WTC11 (cell line): Measurements from ENCODE around the gene MXRA7. TPM values are rescaled to one million over a fixed set of nuclear protein-coding genes. Genes with fewer than 3 reads are reported as not detected.

Experiments
- ATAC-seq: fragments of 200-7000 bp; cut with Tn5 transposase; 2 replicates; pipeline ENCODE4 v1.10.0; 2021; ENCODE audit warnings: mild to moderate bottlenecking, moderate library complexity
- CTCF ChIA-PET: fragments of 300-600 bp; sonication (Branson Sonifier 250); formaldehyde crosslinking; loops from one replicate; lab custom pipeline; 2021; ENCODE audit warnings: antibody characterized with exemption; lab: Charles Lee
- POLR2A ChIA-PET: fragments of 350-600 bp; sonication (Branson Sonifier 250); formaldehyde crosslinking; loops from one replicate; lab custom pipeline; 2021; ENCODE audit warnings: antibody characterized with exemption; lab: Charles Lee
- DNase-seq: peaks from one replicate; pipeline ENCODE4 v3.0.0; 2021; ENCODE audit warnings: low spot score
- H3K27ac Mint-ChIP-seq: 2 replicates; pipeline ENCODE4 v1.8.0; 2021; ENCODE audit warnings: mixed read lengths
- H3K27me3 Mint-ChIP-seq: 2 replicates; pipeline ENCODE4 v1.8.0; 2021; ENCODE audit warnings: low read depth, mild to moderate bottlenecking, moderate library complexity, mixed read lengths
- H3K36me3 Mint-ChIP-seq: 2 replicates; pipeline ENCODE4 v1.8.0; 2021; ENCODE audit warnings: mixed read lengths
- H3K4me1 Mint-ChIP-seq: 2 replicates; pipeline ENCODE4 v1.8.0; 2022; ENCODE audit warnings: mixed read lengths
- H3K4me3 Mint-ChIP-seq: 2 replicates; pipeline ENCODE4 v1.8.0; 2021; ENCODE audit warnings: mild to moderate bottlenecking, moderate library complexity, mixed read lengths
- H3K9me3 Mint-ChIP-seq: 2 replicates; pipeline ENCODE4 v1.8.0; 2021; ENCODE audit warnings: mixed read lengths
- CBFB ChIP-seq: sonication (generic); formaldehyde crosslinking; IDR thresholded peaks from 2 replicates; pipeline ENCODE4 v1.8.1; 2022; ENCODE audit warnings: mild to moderate bottlenecking, low read depth, missing genetic modification reagents
- ELF4 ChIP-seq: sonication (generic); formaldehyde crosslinking; IDR thresholded peaks from 2 replicates; pipeline ENCODE4 v1.8.1; 2022; ENCODE audit warnings: low read depth, mild to moderate bottlenecking, moderate library complexity, missing genetic modification reagents
- IRF2 ChIP-seq: sonication (generic); formaldehyde crosslinking; IDR thresholded peaks from 2 replicates; pipeline ENCODE4 v1.8.0; 2022; ENCODE audit warnings: low read depth, missing genetic modification reagents, borderline replicate concordance
- NFYB ChIP-seq: sonication (generic); formaldehyde crosslinking; conservative IDR thresholded peaks from 2 replicates; pipeline ENCODE4 v1.8.0; 2022; ENCODE audit warnings: low read depth, missing genetic modification reagents
- OVOL2 ChIP-seq: fragments of 250-450 bp; sonication (Bioruptor Pico); IDR thresholded peaks from 2 replicates; pipeline ENCODE4 v1.9.0; 2021; ENCODE audit warnings: mild to moderate bottlenecking, borderline replicate concordance
- TP53 ChIP-seq: sonication (generic); formaldehyde crosslinking; IDR thresholded peaks from 2 replicates; pipeline ENCODE4 v1.8.1; 2023; ENCODE audit warnings: mild to moderate bottlenecking, missing genetic modification reagents
- ZNF396 ChIP-seq: fragments of 250-450 bp; sonication (Bioruptor Pico); IDR thresholded peaks from 2 replicates; pipeline ENCODE4 v1.8.0; 2021; ENCODE audit warnings: mild to moderate bottlenecking, moderate library complexity, borderline replicate concordance
- total RNA-seq: library from RNA; stranded (reverse); gene quantifications from 3 replicates; pipeline ENCODE4 v1.2.3, GENCODE V29; 2021
- TF ChIP-seq, protein P1 (sequence below): sonication (generic); formaldehyde crosslinking; IDR thresholded peaks from 2 replicates; pipeline ENCODE4 v1.8.0; 2022; ENCODE audit warnings: mild to moderate bottlenecking, missing genetic modification reagents
- TF ChIP-seq, protein P2 (sequence below): fragments of 200-600 bp; IDR thresholded peaks from 2 replicates; pipeline ENCODE4 v1.8.0; 2022; ENCODE audit warnings: antibody characterized with exemption
- TF ChIP-seq, protein P3 (sequence below): sonication (generic); formaldehyde crosslinking; IDR thresholded peaks from 2 replicates; pipeline ENCODE4 v1.8.1; 2022; ENCODE audit warnings: low read depth, mild to moderate bottlenecking, moderate library complexity, missing genetic modification reagents, borderline replicate concordance
- TF ChIP-seq, protein P4 (sequence below): sonication (generic); formaldehyde crosslinking; IDR thresholded peaks from 2 replicates; pipeline ENCODE4 v1.8.1; 2023; ENCODE audit warnings: mild to moderate bottlenecking, missing genetic modification reagents
- TF ChIP-seq, protein P5 (sequence below): fragments of 250-450 bp; sonication (Bioruptor Pico); IDR thresholded peaks from 2 replicates; pipeline ENCODE4 v1.9.0; 2021; ENCODE audit warnings: mild to moderate bottlenecking, borderline replicate concordance
- TF ChIP-seq, protein P6 (sequence below): sonication (generic); formaldehyde crosslinking; conservative IDR thresholded peaks from 2 replicates; pipeline ENCODE4 v1.8.1; 2023; ENCODE audit warnings: mild to moderate bottlenecking, low read depth, missing genetic modification reagents, moderate library complexity
- TF ChIP-seq, protein P7 (sequence below): sonication (generic); formaldehyde crosslinking; IDR thresholded peaks from 2 replicates; pipeline ENCODE4 v1.8.1; 2022; ENCODE audit warnings: mild to moderate bottlenecking, missing genetic modification reagents, moderate library complexity, borderline replicate concordance
- TF ChIP-seq, protein P8 (sequence below): fragments of 250-450 bp; sonication (Bioruptor Pico); IDR thresholded peaks from 2 replicates; pipeline ENCODE4 v1.9.0; 2021; ENCODE audit warnings: mild to moderate bottlenecking

The MXRA7 gene
- total RNA-seq, 1 experiment from 2014 or later, result 46.5 TPM

DNA sequence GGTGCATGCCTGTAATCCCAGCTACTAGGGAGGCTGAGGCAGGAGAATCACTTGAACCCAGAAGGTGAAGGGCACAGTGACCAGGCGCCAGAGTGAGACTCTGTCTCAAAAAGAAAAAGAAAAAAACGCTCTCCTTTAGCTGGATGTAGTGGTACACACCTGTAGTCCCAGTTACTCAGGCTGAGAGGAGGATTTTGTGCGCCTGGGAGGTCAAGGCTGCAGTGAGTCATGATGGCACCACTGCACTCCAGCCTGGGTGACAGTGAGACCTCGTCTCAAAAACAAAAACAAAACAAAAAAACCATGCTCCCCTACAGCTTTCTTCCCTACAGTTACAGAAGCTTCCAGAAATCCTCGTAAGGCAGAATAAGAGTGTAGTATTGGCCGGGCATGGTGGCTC is 34.1 kb downstream of the MXRA7 start (continued):
- TF ChIP-seq, protein P1, sequence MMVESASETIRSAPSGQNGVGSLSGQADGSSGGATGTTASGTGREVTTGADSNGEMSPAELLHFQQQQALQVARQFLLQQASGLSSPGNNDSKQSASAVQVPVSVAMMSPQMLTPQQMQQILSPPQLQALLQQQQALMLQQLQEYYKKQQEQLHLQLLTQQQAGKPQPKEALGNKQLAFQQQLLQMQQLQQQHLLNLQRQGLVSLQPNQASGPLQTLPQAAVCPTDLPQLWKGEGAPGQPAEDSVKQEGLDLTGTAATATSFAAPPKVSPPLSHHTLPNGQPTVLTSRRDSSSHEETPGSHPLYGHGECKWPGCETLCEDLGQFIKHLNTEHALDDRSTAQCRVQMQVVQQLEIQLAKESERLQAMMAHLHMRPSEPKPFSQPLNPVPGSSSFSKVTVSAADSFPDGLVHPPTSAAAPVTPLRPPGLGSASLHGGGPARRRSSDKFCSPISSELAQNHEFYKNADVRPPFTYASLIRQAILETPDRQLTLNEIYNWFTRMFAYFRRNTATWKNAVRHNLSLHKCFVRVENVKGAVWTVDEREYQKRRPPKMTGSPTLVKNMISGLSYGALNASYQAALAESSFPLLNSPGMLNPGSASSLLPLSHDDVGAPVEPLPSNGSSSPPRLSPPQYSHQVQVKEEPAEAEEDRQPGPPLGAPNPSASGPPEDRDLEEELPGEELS (CRISPR knock-in tag), result no peak

DNA sequence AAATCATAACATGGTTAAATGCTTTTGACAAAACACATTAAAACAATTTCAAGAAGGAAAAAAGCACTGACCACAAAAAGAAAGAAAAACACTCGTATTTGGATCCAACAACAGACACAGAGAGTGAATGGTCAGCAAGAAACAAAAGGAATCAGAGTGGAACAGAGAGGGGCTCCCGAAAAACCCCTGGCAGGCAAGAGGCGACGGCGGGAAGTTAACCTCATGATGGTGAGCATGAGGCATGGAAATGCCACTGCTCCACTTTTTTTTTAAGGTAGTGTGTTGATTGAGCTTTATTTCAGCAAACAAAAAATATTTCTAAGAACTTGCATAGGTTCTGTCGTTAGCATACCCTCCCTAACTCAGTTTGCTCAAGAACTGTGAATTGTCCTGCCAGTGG is 35.1 kb downstream of the MXRA7 start:
- ChIA-PET CTCF (interaction anchor here (0.5 to 2.1 kb wide), 4 partner anchors 13 to 570 kb away, joined by 3 to 5 read pairs (median 3); no protein-coding TSS in a partner anchor), POLR2A (no interaction called here)

More for the DNA sequence above, 35.1 kb downstream of the MXRA7 start:
- no peak for ATAC-seq
- Mint-ChIP-seq H3K27ac (no peak overlapping the region), H3K9me3 (peaks cover 10% of the 10 kb centered on the region), H3K4me3 (no peak overlapping the region)
- TF ChIP-seq OVOL2 (CRISPR knock-in tag) (no peak), NFYB (CRISPR knock-in tag) (no peak), TP53 (CRISPR knock-in tag) (no peak), ZNF396 (CRISPR knock-in tag) (no peak), CBFB (no peak), IRF2 (CRISPR knock-in tag) (no peak), ELF4 (CRISPR knock-in tag) (no peak)
- TF ChIP-seq, protein P2, sequence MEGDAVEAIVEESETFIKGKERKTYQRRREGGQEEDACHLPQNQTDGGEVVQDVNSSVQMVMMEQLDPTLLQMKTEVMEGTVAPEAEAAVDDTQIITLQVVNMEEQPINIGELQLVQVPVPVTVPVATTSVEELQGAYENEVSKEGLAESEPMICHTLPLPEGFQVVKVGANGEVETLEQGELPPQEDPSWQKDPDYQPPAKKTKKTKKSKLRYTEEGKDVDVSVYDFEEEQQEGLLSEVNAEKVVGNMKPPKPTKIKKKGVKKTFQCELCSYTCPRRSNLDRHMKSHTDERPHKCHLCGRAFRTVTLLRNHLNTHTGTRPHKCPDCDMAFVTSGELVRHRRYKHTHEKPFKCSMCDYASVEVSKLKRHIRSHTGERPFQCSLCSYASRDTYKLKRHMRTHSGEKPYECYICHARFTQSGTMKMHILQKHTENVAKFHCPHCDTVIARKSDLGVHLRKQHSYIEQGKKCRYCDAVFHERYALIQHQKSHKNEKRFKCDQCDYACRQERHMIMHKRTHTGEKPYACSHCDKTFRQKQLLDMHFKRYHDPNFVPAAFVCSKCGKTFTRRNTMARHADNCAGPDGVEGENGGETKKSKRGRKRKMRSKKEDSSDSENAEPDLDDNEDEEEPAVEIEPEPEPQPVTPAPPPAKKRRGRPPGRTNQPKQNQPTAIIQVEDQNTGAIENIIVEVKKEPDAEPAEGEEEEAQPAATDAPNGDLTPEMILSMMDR, result no peak
- TF ChIP-seq, protein P3, sequence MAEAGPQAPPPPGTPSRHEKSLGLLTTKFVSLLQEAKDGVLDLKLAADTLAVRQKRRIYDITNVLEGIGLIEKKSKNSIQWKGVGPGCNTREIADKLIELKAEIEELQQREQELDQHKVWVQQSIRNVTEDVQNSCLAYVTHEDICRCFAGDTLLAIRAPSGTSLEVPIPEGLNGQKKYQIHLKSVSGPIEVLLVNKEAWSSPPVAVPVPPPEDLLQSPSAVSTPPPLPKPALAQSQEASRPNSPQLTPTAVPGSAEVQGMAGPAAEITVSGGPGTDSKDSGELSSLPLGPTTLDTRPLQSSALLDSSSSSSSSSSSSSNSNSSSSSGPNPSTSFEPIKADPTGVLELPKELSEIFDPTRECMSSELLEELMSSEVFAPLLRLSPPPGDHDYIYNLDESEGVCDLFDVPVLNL (CRISPR knock-in tag), result no peak
- TF ChIP-seq, protein P4, sequence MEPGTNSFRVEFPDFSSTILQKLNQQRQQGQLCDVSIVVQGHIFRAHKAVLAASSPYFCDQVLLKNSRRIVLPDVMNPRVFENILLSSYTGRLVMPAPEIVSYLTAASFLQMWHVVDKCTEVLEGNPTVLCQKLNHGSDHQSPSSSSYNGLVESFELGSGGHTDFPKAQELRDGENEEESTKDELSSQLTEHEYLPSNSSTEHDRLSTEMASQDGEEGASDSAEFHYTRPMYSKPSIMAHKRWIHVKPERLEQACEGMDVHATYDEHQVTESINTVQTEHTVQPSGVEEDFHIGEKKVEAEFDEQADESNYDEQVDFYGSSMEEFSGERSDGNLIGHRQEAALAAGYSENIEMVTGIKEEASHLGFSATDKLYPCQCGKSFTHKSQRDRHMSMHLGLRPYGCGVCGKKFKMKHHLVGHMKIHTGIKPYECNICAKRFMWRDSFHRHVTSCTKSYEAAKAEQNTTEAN, result no peak
- TF ChIP-seq, protein P5, sequence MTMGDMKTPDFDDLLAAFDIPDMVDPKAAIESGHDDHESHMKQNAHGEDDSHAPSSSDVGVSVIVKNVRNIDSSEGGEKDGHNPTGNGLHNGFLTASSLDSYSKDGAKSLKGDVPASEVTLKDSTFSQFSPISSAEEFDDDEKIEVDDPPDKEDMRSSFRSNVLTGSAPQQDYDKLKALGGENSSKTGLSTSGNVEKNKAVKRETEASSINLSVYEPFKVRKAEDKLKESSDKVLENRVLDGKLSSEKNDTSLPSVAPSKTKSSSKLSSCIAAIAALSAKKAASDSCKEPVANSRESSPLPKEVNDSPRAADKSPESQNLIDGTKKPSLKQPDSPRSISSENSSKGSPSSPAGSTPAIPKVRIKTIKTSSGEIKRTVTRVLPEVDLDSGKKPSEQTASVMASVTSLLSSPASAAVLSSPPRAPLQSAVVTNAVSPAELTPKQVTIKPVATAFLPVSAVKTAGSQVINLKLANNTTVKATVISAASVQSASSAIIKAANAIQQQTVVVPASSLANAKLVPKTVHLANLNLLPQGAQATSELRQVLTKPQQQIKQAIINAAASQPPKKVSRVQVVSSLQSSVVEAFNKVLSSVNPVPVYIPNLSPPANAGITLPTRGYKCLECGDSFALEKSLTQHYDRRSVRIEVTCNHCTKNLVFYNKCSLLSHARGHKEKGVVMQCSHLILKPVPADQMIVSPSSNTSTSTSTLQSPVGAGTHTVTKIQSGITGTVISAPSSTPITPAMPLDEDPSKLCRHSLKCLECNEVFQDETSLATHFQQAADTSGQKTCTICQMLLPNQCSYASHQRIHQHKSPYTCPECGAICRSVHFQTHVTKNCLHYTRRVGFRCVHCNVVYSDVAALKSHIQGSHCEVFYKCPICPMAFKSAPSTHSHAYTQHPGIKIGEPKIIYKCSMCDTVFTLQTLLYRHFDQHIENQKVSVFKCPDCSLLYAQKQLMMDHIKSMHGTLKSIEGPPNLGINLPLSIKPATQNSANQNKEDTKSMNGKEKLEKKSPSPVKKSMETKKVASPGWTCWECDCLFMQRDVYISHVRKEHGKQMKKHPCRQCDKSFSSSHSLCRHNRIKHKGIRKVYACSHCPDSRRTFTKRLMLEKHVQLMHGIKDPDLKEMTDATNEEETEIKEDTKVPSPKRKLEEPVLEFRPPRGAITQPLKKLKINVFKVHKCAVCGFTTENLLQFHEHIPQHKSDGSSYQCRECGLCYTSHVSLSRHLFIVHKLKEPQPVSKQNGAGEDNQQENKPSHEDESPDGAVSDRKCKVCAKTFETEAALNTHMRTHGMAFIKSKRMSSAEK (CRISPR knock-in tag), result no peak
- TF ChIP-seq, protein P6, sequence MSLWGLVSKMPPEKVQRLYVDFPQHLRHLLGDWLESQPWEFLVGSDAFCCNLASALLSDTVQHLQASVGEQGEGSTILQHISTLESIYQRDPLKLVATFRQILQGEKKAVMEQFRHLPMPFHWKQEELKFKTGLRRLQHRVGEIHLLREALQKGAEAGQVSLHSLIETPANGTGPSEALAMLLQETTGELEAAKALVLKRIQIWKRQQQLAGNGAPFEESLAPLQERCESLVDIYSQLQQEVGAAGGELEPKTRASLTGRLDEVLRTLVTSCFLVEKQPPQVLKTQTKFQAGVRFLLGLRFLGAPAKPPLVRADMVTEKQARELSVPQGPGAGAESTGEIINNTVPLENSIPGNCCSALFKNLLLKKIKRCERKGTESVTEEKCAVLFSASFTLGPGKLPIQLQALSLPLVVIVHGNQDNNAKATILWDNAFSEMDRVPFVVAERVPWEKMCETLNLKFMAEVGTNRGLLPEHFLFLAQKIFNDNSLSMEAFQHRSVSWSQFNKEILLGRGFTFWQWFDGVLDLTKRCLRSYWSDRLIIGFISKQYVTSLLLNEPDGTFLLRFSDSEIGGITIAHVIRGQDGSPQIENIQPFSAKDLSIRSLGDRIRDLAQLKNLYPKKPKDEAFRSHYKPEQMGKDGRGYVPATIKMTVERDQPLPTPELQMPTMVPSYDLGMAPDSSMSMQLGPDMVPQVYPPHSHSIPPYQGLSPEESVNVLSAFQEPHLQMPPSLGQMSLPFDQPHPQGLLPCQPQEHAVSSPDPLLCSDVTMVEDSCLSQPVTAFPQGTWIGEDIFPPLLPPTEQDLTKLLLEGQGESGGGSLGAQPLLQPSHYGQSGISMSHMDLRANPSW (CRISPR knock-in tag), result no peak
- TF ChIP-seq, protein P7, sequence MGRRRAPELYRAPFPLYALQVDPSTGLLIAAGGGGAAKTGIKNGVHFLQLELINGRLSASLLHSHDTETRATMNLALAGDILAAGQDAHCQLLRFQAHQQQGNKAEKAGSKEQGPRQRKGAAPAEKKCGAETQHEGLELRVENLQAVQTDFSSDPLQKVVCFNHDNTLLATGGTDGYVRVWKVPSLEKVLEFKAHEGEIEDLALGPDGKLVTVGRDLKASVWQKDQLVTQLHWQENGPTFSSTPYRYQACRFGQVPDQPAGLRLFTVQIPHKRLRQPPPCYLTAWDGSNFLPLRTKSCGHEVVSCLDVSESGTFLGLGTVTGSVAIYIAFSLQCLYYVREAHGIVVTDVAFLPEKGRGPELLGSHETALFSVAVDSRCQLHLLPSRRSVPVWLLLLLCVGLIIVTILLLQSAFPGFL, result no peak
- TF ChIP-seq, protein P8, sequence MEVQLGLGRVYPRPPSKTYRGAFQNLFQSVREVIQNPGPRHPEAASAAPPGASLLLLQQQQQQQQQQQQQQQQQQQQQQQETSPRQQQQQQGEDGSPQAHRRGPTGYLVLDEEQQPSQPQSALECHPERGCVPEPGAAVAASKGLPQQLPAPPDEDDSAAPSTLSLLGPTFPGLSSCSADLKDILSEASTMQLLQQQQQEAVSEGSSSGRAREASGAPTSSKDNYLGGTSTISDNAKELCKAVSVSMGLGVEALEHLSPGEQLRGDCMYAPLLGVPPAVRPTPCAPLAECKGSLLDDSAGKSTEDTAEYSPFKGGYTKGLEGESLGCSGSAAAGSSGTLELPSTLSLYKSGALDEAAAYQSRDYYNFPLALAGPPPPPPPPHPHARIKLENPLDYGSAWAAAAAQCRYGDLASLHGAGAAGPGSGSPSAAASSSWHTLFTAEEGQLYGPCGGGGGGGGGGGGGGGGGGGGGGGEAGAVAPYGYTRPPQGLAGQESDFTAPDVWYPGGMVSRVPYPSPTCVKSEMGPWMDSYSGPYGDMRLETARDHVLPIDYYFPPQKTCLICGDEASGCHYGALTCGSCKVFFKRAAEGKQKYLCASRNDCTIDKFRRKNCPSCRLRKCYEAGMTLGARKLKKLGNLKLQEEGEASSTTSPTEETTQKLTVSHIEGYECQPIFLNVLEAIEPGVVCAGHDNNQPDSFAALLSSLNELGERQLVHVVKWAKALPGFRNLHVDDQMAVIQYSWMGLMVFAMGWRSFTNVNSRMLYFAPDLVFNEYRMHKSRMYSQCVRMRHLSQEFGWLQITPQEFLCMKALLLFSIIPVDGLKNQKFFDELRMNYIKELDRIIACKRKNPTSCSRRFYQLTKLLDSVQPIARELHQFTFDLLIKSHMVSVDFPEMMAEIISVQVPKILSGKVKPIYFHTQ (CRISPR knock-in tag), result no peak
- TF ChIP-seq, all 79 proteins: peak for 0
- peaks cover 3% of the 10 kb centered on the region for H3K36me3 Mint-ChIP-seq
- H3K27me3 Mint-ChIP-seq, result no peaks in the 10 kb centered on the region
- no peak for DNase-seq
- H3K4me1 Mint-ChIP-seq, result peaks cover 13% of the 10 kb centered on the region
